Liver (tissue), 3 donors: Measurements from ENCODE around the gene ANKRD35.

ENCODE experiments used
- ATF3 ChIP-seq: IDR thresholded peaks from 2 replicates; pipeline ENCODE4 v1.6.1; 2016; ENCODE audit warnings: antibody characterized with exemption
- CTCF ChIP-seq: fragments of 150-350 bp; IDR thresholded peaks from 2 replicates; pipeline ENCODE4 v1.5.1; 2017; ENCODE audit warnings: improper control_type of control experiment, low read depth, low read length; ENCODE audit not compliant: missing input control
- FOXA1 ChIP-seq: IDR thresholded peaks from 2 replicates; pipeline ENCODE4 v1.6.1; 2016; ENCODE audit warnings: antibody characterized with exemption
- GABPA ChIP-seq, 2 donors: IDR thresholded peaks in 1 of 2; conservative IDR thresholded peaks in 1 of 2; 2 replicates each; pipeline ENCODE4 v1.6.1; 2016; ENCODE audit warnings: antibody characterized with exemption in 2 of 2, mild to moderate bottlenecking in 1 of 2, moderate library complexity in 1 of 2
- HNF4A ChIP-seq, 2 donors: conservative IDR thresholded peaks; 2 replicates each; pipeline ENCODE4 v1.6.1; 2016; ENCODE audit warnings: antibody characterized with exemption in 2 of 2, mild to moderate bottlenecking in 2 of 2
- MAX ChIP-seq: IDR thresholded peaks from 2 replicates; pipeline ENCODE4 v1.6.1; 2016; ENCODE audit warnings: antibody characterized with exemption
- NR2F2 ChIP-seq: IDR thresholded peaks from 2 replicates; pipeline ENCODE4 v1.6.1; 2016; ENCODE audit warnings: antibody characterized with exemption
- RAD21 ChIP-seq, 2 donors: IDR thresholded peaks; 2 replicates each; pipeline ENCODE4 v1.6.1; 2016; ENCODE audit warnings: antibody characterized with exemption in 2 of 2, mild to moderate bottlenecking in 2 of 2
- REST ChIP-seq: IDR thresholded peaks from 2 replicates; pipeline ENCODE4 v1.6.1; 2016; ENCODE audit warnings: antibody characterized with exemption, mild to moderate bottlenecking
- SP1 ChIP-seq: IDR thresholded peaks from 2 replicates; pipeline ENCODE4 v1.6.1; 2018; ENCODE audit warnings: antibody characterized with exemption, mild to moderate bottlenecking
- donor health status: healthy.
- donor health status: healthy.

- TF ChIP-seq MAX = no peak
- no peak for TF ChIP-seq CTCF
- no peak for TF ChIP-seq HNF4A (conservative IDR thresholded peaks at IDR 0.05)
- TF ChIP-seq REST = peak; percentile 6
- TF ChIP-seq RAD21 (IDR thresholded peaks at IDR 0.05) = no peak
- no peak for TF ChIP-seq GABPA (IDR thresholded peaks at IDR 0.05 in 1 of 2, conservative IDR thresholded peaks at IDR 0.05 in 1 of 2)
- TF ChIP-seq ATF3 = no peak
- TF ChIP-seq FOXA1 = no peak
- no peak for TF ChIP-seq NR2F2
- no peak for TF ChIP-seq SP1
Observed at GRCh38 chr1:145859491-145860023, 26.1 kb downstream of the ANKRD35 start.
